ENCODE measurements around the gene ALDH1B1. TPM values are rescaled to one million over a fixed set of nuclear protein-coding genes. Genes with fewer than 3 reads are reported as not detected.

ALDH1B1 gene
- total and polyA plus RNA-seq, 2 of the 13 experiments (the other 11 are each of a cell fraction or from before 2014, with no cell fraction given): 45.1 to 125 TPM

GRCh38 chr9:38443181-38443580 lies 50.7 kb downstream of the ALDH1B1 start (continued):
- TF ChIP-seq ZBTB38 (CRISPR knock-in tag; IDR thresholded peaks at IDR 0.05) (no peak), ZNF329 (CRISPR knock-in tag; IDR thresholded peaks at IDR 0.05; ENCODE audit: low read depth) (no peak), IRX3 (CRISPR knock-in tag; IDR thresholded peaks at IDR 0.05; ENCODE audit: borderline replicate concordance, low read depth) (no peak), FOXK1 (CRISPR knock-in tag; IDR thresholded peaks at IDR 0.05; ENCODE audit: borderline replicate concordance, low read depth) (peak; percentile 69; the same call in 1 of the 2 replicates), ELF3 (CRISPR knock-in tag; IDR thresholded peaks at IDR 0.05) (peak; percentile 76), TBL1XR1 (IDR thresholded peaks at IDR 0.05; ENCODE audit: borderline replicate concordance, low read length, partially characterized antibody) (no peak), ZNF841 (CRISPR knock-in tag; IDR thresholded peaks at IDR 0.05; ENCODE audit: borderline replicate concordance) (no peak), ZKSCAN1 (IDR thresholded peaks at IDR 0.05; ENCODE audit: low read length) (no peak), MNT (IDR thresholded peaks at IDR 0.05) (no peak), GLI4 (CRISPR knock-in tag; IDR thresholded peaks at IDR 0.05; ENCODE audit: borderline replicate concordance) (no peak), IRF2 (CRISPR knock-in tag; IDR thresholded peaks at IDR 0.05) (no peak), CSRNP1 (CRISPR knock-in tag; IDR thresholded peaks at IDR 0.05) (no peak), SNRNP70 (IDR thresholded peaks at IDR 0.05; ENCODE audit: low read depth, low read length) (no peak), TFDP1 (CRISPR knock-in tag; IDR thresholded peaks at IDR 0.05; ENCODE audit: borderline replicate concordance) (no peak), ATF3 (CRISPR knock-in tag; IDR thresholded peaks at IDR 0.05) (peak; percentile 91), TCF12 (IDR thresholded peaks at IDR 0.05) (no peak), TCF12 (CRISPR knock-in tag; IDR thresholded peaks at IDR 0.05) (no peak), NR1H2 (CRISPR knock-in tag; IDR thresholded peaks at IDR 0.05; ENCODE audit: borderline replicate concordance, low read depth) (no peak), ZNF850 (CRISPR knock-in tag; conservative IDR thresholded peaks at IDR 0.05) (no peak), HIC2 (CRISPR knock-in tag; IDR thresholded peaks at IDR 0.05; ENCODE audit: low read depth) (no peak), BATF2 (CRISPR knock-in tag; IDR thresholded peaks at IDR 0.05) (no peak), IKZF5 (CRISPR knock-in tag; IDR thresholded peaks at IDR 0.05) (no peak; the same call in 1 of the 2 replicates), SIN3A (IDR thresholded peaks at IDR 0.05; ENCODE audit: borderline replicate concordance, low read depth, low read length) (no peak)

All from HepG2 (cell line).